Measurements from ENCODE around the gene PEX14.

Gene PEX14

GRCh38 chr1:10608690-10609089, 133.9 kb downstream of the PEX14 start:
- no peak for DNase-seq (ENCODE audit: low read depth)
- no peak overlapping the region for H3K4me3 ChIP-seq (ENCODE audit: low read depth, low read length)
- TF ChIP-seq CTCF (IDR thresholded peaks at IDR 0.05; ENCODE audit: low read depth, low read length, missing control alignments): no peak

DNA sequence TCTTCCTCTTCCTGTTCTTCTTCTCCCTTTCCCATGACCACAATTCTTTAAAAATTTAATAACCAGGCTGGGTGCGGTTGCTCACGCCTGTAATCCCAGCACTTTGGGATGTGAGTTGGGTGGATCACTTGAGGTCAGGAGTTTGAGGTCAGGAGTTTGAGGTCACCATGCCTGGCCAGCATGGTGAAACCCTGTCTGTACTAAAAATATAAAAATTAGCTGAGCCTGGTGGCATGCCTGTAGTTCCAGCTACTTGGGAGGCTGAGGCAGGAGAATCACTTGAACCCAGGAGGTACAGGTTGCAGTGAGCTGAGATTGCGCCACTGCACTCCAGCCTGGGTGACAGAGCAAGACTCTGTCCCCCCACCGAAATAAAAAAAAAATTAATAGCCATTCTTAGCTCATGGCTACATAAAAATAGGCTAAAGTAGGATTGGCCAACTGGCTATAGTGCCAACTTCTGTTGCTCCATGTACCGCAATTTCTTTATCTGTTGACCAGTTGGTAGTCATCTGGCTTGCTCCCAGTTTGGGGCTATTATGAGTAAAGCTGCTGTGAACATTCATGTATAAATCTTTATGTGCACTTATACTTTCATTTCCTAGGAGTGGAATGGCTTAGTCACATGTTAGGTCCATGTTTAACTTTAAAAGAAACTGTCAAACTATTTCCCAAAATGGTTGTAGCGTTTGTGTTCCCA, 136.3 kb downstream of the PEX14 start:
- TF ChIP-seq CTCF (IDR thresholded peaks at IDR 0.05; ENCODE audit: low read depth, low read length, missing control alignments): no peak

DNA sequence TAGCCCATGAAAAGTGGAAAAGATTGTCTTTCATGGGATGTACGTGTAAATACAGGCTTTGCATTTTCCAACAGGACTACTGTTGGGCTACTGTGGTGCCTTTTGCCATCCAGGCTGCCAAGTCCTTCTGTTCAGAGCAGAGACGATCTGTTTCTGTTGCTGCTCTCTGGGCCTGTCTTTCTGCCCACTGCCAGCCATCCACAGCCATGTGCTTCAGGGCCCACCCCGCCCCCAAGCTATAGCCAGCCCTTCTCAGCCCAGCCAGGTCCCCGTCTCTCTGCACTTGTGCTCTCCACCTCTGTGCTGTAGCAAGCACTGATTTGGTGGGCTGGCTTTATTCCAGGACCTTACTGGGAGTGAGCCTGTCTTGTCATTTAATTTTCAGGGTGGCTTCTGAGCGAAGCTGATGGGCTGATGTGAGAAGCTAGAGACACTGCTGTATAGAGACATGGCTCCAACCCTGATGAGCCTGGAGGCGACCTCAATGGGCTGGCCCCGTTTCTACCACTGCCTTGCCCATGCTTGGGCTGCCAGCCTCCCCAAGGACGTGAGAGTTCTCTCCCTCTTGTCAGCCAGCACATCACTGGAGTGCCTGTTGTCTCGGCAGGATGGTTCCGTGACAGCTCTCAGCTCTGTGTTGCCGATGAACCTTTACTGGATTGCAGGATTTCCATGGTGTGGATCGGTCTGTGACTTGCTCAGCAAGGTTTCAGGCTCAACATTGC, 137.8 kb downstream of the PEX14 start:
- no peak overlapping the region for H3K4me3 ChIP-seq (ENCODE audit: low read depth, low read length)
- no peak for DNase-seq (ENCODE audit: low read depth)
- TF ChIP-seq CTCF (IDR thresholded peaks at IDR 0.05; ENCODE audit: low read depth, low read length, missing control alignments): no peak

More for the DNA sequence above, 136.3 kb downstream of the PEX14 start:
- no peak overlapping the region for H3K4me3 ChIP-seq (ENCODE audit: low read depth, low read length)
- no peak for DNase-seq (ENCODE audit: low read depth)

GRCh38 chr1:10613340-10613739, 138.6 kb downstream of the PEX14 start:
- no peak for DNase-seq (ENCODE audit: low read depth)
- no peak overlapping the region for H3K4me3 ChIP-seq (ENCODE audit: low read depth, low read length)
- TF ChIP-seq CTCF (IDR thresholded peaks at IDR 0.05; ENCODE audit: low read depth, low read length, missing control alignments): no peak

DNA sequence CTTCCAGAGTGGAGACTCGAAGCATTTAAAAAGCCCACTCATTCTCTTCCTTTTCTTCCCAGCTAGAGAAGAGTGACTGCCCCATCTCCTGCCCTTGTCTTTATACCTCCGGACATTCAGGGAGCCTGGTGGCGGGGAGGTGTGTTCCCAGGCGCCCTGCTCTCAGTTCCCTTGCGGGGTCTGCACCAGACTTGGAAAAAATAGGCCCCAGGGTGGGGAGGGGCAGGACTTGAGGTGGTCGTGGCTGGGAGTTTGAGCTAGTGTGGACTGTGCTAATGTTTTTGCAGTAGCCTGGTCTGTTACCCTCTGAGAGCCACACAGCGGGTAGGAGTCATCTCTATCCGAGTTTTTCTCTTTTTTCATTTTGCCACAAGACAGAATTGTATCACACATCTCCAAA, 139.1 kb downstream of the PEX14 start:
- DNase-seq (ENCODE audit: low read depth): no peak
- no peak for TF ChIP-seq CTCF (IDR thresholded peaks at IDR 0.05; ENCODE audit: low read depth, low read length, missing control alignments)
- H3K4me3 ChIP-seq (ENCODE audit: low read depth, low read length): no peak overlapping the region

DNA sequence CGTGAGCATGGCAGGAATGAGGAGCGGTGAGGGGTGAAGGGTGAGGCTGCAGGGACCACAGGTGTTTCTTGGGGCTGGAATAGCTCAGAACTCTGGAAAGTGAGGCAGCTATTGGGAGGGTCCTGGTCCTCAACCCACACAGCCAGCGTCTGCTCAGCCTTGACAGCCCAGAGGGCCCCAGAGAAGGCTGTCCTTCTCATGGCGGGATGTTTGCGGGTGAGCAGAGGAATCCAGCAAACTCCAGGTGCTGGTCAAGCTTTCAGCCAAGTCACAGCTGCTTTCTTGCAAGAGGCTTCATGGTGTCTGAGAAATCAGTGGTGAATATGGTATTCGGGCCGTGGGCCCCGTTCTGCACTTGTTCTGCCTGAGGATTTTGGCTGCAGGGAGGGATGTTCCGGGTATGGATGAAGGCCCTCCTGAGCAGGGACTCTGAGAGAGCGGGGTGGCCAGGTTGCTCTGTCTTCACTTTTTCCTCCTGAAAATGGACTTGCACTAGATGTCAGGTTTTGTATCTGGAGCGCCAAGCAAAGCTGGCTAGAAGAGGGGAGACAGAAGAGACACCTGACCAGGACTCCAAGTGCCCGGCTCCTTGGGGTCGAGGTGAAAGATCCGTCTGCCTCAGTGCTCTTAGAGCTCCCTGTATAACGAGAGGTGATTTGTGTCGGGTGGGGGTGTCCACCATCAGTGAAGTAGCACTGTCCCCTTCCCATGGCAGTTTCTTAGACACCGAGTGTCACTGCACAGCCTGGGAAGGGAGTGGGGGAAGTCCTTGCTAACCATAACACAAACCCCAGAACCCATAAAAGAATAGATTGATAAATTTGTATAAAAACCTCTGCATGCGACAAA, 139.9 kb downstream of the PEX14 start:
- DNase-seq (ENCODE audit: low read depth): no peak
- no peak overlapping the region for H3K4me3 ChIP-seq (ENCODE audit: low read depth, low read length)
- TF ChIP-seq CTCF (IDR thresholded peaks at IDR 0.05; ENCODE audit: low read depth, low read length, missing control alignments): no peak

All from GM12864 (cell line).